GM12873 (cell line): ENCODE results near the gene SPEN.

Experiments used
- TF ChIP-seq, protein P1 (sequence below): IDR thresholded peaks from 2 replicates; pipeline ENCODE4 v1.5.1; 2012; ENCODE audit warnings: low read depth, mild to moderate bottlenecking, moderate library complexity, low read length, control low read depth; ENCODE audit not compliant: insufficient read depth; ENCODE audit errors: missing control alignments

SPEN gene

DNA sequence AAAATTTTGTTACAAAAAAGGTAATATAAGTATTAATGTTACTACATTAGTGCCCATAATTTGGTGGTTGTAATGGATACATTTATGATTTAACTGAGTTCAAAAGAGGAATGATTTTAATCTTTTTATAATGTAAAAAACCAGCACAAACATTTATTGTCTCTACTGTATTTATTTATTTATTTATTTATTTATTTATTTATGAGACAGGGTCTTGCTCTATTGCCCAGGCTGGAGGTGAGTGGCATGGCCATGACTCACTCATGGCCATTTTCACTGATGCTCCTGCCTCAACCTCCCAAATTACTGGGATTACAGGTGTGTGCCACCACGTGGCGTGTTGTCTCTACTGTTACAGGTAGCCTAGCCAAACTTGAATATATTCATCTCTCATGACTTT lies 21.9 kb downstream of the SPEN start:
- TF ChIP-seq, protein P1, sequence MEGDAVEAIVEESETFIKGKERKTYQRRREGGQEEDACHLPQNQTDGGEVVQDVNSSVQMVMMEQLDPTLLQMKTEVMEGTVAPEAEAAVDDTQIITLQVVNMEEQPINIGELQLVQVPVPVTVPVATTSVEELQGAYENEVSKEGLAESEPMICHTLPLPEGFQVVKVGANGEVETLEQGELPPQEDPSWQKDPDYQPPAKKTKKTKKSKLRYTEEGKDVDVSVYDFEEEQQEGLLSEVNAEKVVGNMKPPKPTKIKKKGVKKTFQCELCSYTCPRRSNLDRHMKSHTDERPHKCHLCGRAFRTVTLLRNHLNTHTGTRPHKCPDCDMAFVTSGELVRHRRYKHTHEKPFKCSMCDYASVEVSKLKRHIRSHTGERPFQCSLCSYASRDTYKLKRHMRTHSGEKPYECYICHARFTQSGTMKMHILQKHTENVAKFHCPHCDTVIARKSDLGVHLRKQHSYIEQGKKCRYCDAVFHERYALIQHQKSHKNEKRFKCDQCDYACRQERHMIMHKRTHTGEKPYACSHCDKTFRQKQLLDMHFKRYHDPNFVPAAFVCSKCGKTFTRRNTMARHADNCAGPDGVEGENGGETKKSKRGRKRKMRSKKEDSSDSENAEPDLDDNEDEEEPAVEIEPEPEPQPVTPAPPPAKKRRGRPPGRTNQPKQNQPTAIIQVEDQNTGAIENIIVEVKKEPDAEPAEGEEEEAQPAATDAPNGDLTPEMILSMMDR = no peak

DNA sequence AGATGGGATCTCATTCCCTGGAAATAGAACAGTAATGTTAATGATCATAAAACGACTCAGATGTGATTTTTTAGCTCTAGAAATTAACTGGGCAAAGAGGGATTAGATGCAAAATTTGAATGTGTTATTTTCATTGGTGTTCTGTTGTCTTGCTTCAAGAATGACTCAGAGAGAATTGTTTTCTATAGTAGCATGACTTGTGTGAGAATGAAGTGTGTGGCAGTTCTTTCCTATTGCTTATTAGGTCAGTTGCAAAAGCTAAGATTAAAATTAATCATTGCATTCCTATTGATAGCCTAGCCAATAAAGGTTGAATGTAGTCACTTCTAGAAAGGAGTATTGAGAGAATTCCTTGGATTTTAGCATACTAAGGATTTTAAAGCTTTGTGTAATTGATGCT lies 22.9 kb downstream of the SPEN start:
- TF ChIP-seq, protein P1 = no peak

DNA sequence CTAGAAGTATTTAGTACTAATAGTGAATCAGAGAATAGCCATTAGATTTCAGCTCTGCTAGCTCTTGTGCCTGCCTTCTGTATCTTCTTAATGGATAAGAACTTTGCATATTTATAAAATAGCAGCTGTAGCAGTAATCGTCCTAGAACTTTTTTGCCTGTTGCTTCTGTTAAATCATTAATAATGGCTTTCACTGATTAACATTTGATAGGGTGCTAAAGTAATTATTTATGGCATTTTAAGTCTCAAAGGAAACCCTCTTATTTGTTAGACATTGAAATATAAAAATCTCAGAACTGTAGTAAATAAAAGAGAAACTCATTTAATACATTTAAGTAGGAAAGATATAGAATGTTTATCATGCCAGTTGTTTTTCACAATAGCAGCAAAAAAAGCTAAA lies 27.0 kb downstream of the SPEN start:
- TF ChIP-seq, protein P1 = no peak

DNA sequence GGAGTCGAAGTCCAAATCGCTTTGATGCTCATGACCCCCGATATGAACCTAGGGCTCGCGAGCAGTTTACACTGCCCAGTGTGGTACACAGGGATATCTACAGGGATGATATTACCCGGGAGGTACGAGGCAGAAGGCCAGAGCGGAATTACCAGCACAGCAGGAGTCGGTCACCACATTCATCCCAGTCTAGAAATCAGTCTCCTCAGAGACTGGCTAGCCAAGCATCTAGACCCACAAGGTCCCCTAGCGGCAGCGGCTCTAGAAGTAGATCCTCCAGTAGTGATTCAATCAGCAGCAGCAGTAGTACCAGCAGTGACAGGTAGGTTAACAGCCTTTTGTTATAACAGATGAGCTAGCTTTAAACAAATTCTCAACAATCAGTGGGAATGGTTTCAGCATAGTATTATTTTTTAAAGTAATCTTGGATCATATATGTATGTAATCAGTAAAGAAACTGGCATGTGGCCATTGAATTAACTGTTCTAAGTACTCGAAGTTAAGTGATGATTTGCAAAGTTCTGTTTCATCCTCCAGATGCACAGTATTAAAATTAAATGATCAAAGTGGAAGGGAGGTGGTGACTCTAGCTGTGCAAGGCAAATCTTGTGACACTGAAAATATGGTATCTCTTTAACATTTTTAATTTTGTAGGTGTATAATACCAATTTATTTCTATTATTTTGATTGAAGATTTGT lies 29.0 kb downstream of the SPEN start:
- TF ChIP-seq, protein P1 = no peak

DNA sequence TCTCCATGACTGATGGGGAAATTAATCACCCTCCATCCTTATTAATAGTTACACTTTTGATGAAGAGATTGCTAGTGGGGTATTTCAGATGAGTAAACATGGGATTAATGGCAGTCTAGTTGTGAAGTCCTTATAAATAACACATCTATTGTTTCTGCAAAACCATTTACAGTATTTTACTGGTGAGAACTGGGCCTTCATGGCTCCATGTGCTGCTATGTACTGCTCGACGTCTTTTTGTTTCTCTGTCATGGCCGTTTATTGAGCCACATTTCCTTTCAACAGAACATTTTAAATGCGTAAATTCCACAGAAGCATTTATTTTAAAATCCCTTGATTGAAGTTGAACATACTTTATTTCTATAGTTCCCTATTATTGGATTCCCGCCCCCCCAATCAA lies 34.5 kb downstream of the SPEN start:
- TF ChIP-seq, protein P1 = no peak

DNA sequence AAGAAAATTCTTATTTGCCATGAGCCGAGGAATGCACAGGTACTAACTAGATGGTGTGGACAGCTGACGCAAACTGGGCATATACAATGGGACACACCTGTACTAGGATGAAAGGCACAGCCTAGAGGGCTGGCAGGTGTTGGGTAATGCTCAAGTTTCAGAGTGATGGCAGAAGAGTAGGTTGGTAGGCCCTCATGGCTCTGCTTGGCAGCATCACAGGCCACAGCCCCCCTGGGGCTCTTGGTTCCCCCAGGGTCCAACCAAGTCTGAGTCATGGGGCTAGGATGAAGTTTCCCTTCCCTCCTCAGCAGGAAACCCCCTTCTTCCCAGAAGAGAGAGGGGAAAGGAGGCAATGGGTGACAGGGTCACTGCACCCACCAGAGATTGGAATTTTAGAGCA lies 35.2 kb downstream of the SPEN start:
- TF ChIP-seq, protein P1 = no peak

DNA sequence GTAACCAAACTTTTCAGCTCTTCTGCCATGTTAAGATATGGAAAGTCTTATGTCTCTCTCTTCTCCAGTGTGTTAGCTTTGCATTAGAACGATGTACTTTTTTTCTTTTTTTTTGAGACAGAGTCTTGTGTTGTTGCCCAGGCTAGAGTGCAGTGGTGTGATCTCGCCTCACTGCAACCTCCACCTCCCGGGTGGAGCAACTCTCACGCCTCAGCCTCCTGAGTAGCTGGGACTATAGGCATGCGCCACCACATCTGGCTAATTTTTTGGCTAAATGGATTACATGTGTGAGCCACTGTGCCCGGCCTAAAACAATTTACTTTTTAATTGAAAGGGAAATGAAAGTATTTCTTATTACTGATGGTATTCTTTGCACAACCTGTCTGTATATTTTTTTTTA lies 35.8 kb downstream of the SPEN start:
- TF ChIP-seq, protein P1 = no peak
